Keratinocyte (primary cell): ENCODE data around the gene PLXNB1. TPM values are rescaled to one million over a fixed set of nuclear protein-coding genes. Genes with fewer than 3 reads are reported as not detected.
A peak's percentile ranks its signal among the peaks of the same experiment; 100 is the strongest.

Experiments used
- DNase-seq: peaks from one replicate; pipeline ENCODE4 v3.0.0-alpha.2; 2011; ENCODE audit warnings: low read depth, missing footprints, low spot score
- FAIRE-seq: peaks from 2 replicates; lab custom pipeline; 2011; peaks lifted over from hg19 to GRCh38; lab: Jason Lieb, UNC
- H2AFZ ChIP-seq: 2 replicates; pipeline ENCODE4 v1.6.0; 2012; ENCODE audit warnings: low read length, control low read depth, inconsistent platforms; ENCODE audit not compliant: control insufficient read depth
- H3K27ac ChIP-seq: 2 replicates; pipeline ENCODE4 v1.5.1; 2011; ENCODE audit warnings: low read length; ENCODE audit not compliant: control insufficient read depth, insufficient read depth
- H3K27me3 ChIP-seq: 3 replicates; pipeline ENCODE4 v1.6.0; 2011; ENCODE audit warnings: low read length; ENCODE audit not compliant: control insufficient read depth, insufficient read depth; ENCODE audit errors: extremely low read depth
- H3K36me3 ChIP-seq, 2 experiments: 2 replicates in 1 of 2; 3 replicates in 1 of 2; pipeline ENCODE4 v1.5.1; 2011; ENCODE audit warnings: low read length in 2 of 2, mild to moderate bottlenecking in 1 of 2; ENCODE audit not compliant: control insufficient read depth in 2 of 2, insufficient read depth in 2 of 2; ENCODE audit errors: extremely low read depth in 1 of 2
- H3K4me1 ChIP-seq: 3 replicates; pipeline ENCODE4 v1.5.1; 2011; ENCODE audit warnings: low read length; ENCODE audit not compliant: control insufficient read depth, insufficient read depth; ENCODE audit errors: extremely low read depth
- H3K4me2 ChIP-seq: 3 replicates; pipeline ENCODE4 v1.6.0; 2011; ENCODE audit warnings: low read depth, low read length; ENCODE audit not compliant: control insufficient read depth, insufficient read depth; ENCODE audit errors: extremely low read depth
- H3K4me3 ChIP-seq, 3 experiments: fragments of 200-600 bp in 1 of 3; sonication (generic) in 1 of 3; 2 replicates in 2 of 3; 3 replicates in 1 of 3; pipeline ENCODE4 v1.5.1; 2011 to 2016; ENCODE audit warnings: low read length in 3 of 3, mild to moderate bottlenecking in 3 of 3, control low read depth in 2 of 3, inconsistent platforms in 1 of 3, low read depth in 1 of 3, mixed read lengths in 1 of 3, mixed run types in 1 of 3, moderate library complexity in 1 of 3; ENCODE audit not compliant: control insufficient read depth in 2 of 3, insufficient read depth in 2 of 3; ENCODE audit errors: extremely low read depth in 1 of 3
- H3K79me2 ChIP-seq: 2 replicates; pipeline ENCODE4 v1.6.0; 2012; ENCODE audit warnings: low read length; ENCODE audit not compliant: control insufficient read depth, insufficient read depth
- H3K9ac ChIP-seq: 3 replicates; pipeline ENCODE4 v1.6.0; 2011; ENCODE audit warnings: low read length; ENCODE audit not compliant: control insufficient read depth, insufficient read depth; ENCODE audit errors: extremely low read depth
- H3K9me1 ChIP-seq: 3 replicates; pipeline ENCODE4 v1.6.0; 2011; ENCODE audit warnings: low read length; ENCODE audit not compliant: control insufficient read depth, insufficient read depth; ENCODE audit errors: extremely low read depth
- H3K9me3 ChIP-seq: 2 replicates; pipeline ENCODE4 v1.5.1; 2012; ENCODE audit warnings: low read depth, low read length; ENCODE audit not compliant: control insufficient read depth
- H4K20me1 ChIP-seq: 3 replicates; pipeline ENCODE4 v1.6.0; 2011; ENCODE audit warnings: low read length; ENCODE audit not compliant: control insufficient read depth, insufficient read depth; ENCODE audit errors: extremely low read depth
- CTCF ChIP-seq, 3 experiments: IDR thresholded peaks in 1 of 3; conservative IDR thresholded peaks in 1 of 3; optimal IDR thresholded peaks in 1 of 3; 2 replicates in 2 of 3; 3 replicates in 1 of 3; pipeline versions ENCODE3 to v1.5.1; 2011; ENCODE audit warnings: low read length in 3 of 3, mild to moderate bottlenecking in 3 of 3, moderate library complexity in 2 of 3, control low read depth in 1 of 3, inconsistent platforms in 1 of 3; ENCODE audit not compliant: insufficient read depth in 2 of 3; ENCODE audit errors: extremely low read depth in 1 of 3
- EZH2 ChIP-seq: IDR thresholded peaks from one replicate; pipeline ENCODE4 v1.6.1; 2012; ENCODE audit warnings: inconsistent platforms, mild to moderate bottlenecking, low read length, moderate library complexity
- dilution Hi-C: fragments of 300-500 bp; cut with MboI; formaldehyde crosslinking; loops from one replicate; pipeline ENCODE4 v1.7.0; 2020; ENCODE audit warnings: low sequenced_read_pairs; ENCODE audit not compliant: extremely low pct_ligation_motif_present
- polyA plus RNA-seq, 5 experiments: library from polyadenylated mRNA; depleted of rRNA in 3 of 5; stranded (reverse) in 3 of 5; stranded (forward) in 1 of 5; unstranded in 1 of 5; fragments of >200 nt; gene quantifications; 1 replicate in 1 of 5; 2 replicates in 3 of 5; 3 replicates in 1 of 5; pipeline versions ENCODE4 v1.2.1 to v1.2.3, GENCODE V29; 2011 to 2012; ENCODE audit warnings: missing spikeins in 2 of 5, low read depth in 1 of 5, low replicate concordance in 1 of 5

PLXNB1 gene
- polyA plus RNA-seq, 1 donor (not counting 4 experiments of a cell fraction or from before 2014, with no cell fraction given), result 83.0 TPM

GRCh38 chr3:48473617-48473952 is 43.7 kb upstream of the PLXNB1 start:
- TF ChIP-seq EZH2 (no peak), CTCF (optimal IDR thresholded peaks at IDR 0.05 in 1 of 3, IDR thresholded peaks at IDR 0.05 in 1 of 3, conservative IDR thresholded peaks at IDR 0.05 in 1 of 3; ENCODE audit: extremely low read depth in 1 of 3, insufficient read depth in 2 of 3, low read length in 3 of 3) (no peak)
- H3K4me3 ChIP-seq, result no peak overlapping the region

GRCh38 chr3:48472923-48473616 is 43.2 kb upstream of the PLXNB1 start:
- Histone ChIP-seq H3K4me2 (peak overlapping the region; percentile 79), H3K27me3 (no peaks in the 10 kb centered on the region), H3K9ac (peak overlapping the region; percentile 96), H3K79me2 (peaks cover 36% of the 10 kb centered on the region), H2AFZ (peak overlapping the region; percentile 72), H3K9me1 (no peaks in the 10 kb centered on the region), H3K4me1 (peaks cover 14% of the 10 kb centered on the region), H3K36me3 (peaks cover 6 to 8% of the 10 kb centered on the region in 2 experiments), H3K9me3 (no peaks in the 10 kb centered on the region), H3K27ac (peak overlapping the region; percentile 96), H4K20me1 (no peaks in the 10 kb centered on the region), H3K4me3 (peak overlapping the region; percentile 64 to 95 (median 80))
- FAIRE-seq (peak; percentile 83), DNase-seq (peak; percentile 66)
- TF ChIP-seq CTCF (optimal IDR thresholded peaks at IDR 0.05 in 1 of 3, IDR thresholded peaks at IDR 0.05 in 1 of 3, conservative IDR thresholded peaks at IDR 0.05 in 1 of 3; ENCODE audit: extremely low read depth in 1 of 3, insufficient read depth in 2 of 3, low read length in 3 of 3) (peak in 2 of 3 experiments; percentile 27 to 30), EZH2 (no peak)
- dilution Hi-C loops, result no loop called here

More at GRCh38 chr3:48473617-48473952, 43.7 kb upstream of the PLXNB1 start:
- Histone ChIP-seq H3K4me2 (no peak overlapping the region), H3K9me1 (no peaks in the 10 kb centered on the region), H4K20me1 (no peaks in the 10 kb centered on the region), H3K9me3 (no peaks in the 10 kb centered on the region), H3K9ac (no peak overlapping the region), H2AFZ (no peak overlapping the region), H3K27ac (no peak overlapping the region), H3K36me3 (peaks cover 3 to 4% of the 10 kb centered on the region in 2 experiments), H3K79me2 (peaks cover 33% of the 10 kb centered on the region), H3K4me1 (peaks cover 14% of the 10 kb centered on the region), H3K27me3 (no peaks in the 10 kb centered on the region)
- no peak for DNase-seq
- FAIRE-seq, result no peak
- dilution Hi-C loops, result no loop called here
